Stimulated activated CD8-positive, alpha-beta memory T cell treated with anti-CD3 and anti-CD28 coated beads, Interleukin-12 subunit alpha, Interleukin-12 subunit beta, amount 100 ng/mL, for 24 hours (primary cell): ENCODE results near the gene CRYL1.

Source experiments
- DNase-seq: peaks from one replicate; pipeline ENCODE4 v3.0.0-alpha.2; 2020; ENCODE audit errors: extremely low read depth

The CRYL1 gene

GRCh38 chr13:20424559-20424852 lies 101.2 kb downstream of the CRYL1 start:
- no peak for DNase-seq

GRCh38 chr13:20422362-20422761 lies 103.3 kb downstream of the CRYL1 start:
- DNase-seq, result no peak

GRCh38 chr13:20420938-20421337 lies 104.7 kb downstream of the CRYL1 start:
- DNase-seq, result no peak

GRCh38 chr13:20418953-20419352 lies 106.7 kb downstream of the CRYL1 start:
- no peak for DNase-seq

- DNase-seq, result no peak
These were observed 109.4 kb downstream of the CRYL1 start for GRCh38 chr13:20416223-20416745.

GRCh38 chr13:20415694-20416107 lies 110.0 kb downstream of the CRYL1 start:
- no peak for DNase-seq

GRCh38 chr13:20415306-20415679 lies 110.4 kb downstream of the CRYL1 start:
- no peak for DNase-seq

GRCh38 chr13:20414546-20415305 lies 110.9 kb downstream of the CRYL1 start:
- no peak for DNase-seq

GRCh38 chr13:20412691-20413355 lies 112.8 kb downstream of the CRYL1 start:
- no peak for DNase-seq

GRCh38 chr13:20411638-20412342 lies 113.9 kb downstream of the CRYL1 start:
- DNase-seq, result no peak

- no peak for DNase-seq
These were observed 114.9 kb downstream of the CRYL1 start for GRCh38 chr13:20410726-20411125.

GRCh38 chr13:20408181-20408580 lies 117.5 kb downstream of the CRYL1 start:
- no peak for DNase-seq

GRCh38 chr13:20407759-20408158 lies 117.9 kb downstream of the CRYL1 start:
- DNase-seq, result no peak

- no peak for DNase-seq
These were observed 120.0 kb downstream of the CRYL1 start for GRCh38 chr13:20405691-20406090.

- DNase-seq, result no peak
These were observed 121.0 kb downstream of the CRYL1 start for GRCh38 chr13:20404488-20405222.

GRCh38 chr13:20403826-20404225 lies 121.8 kb downstream of the CRYL1 start:
- no peak for DNase-seq

- no peak for DNase-seq
These were observed 122.8 kb downstream of the CRYL1 start for GRCh38 chr13:20402881-20403280.

- DNase-seq, result no peak
These were observed 123.5 kb downstream of the CRYL1 start for GRCh38 chr13:20401931-20402856.

GRCh38 chr13:20401531-20401930 lies 124.1 kb downstream of the CRYL1 start:
- no peak for DNase-seq

GRCh38 chr13:20400774-20401173 lies 124.9 kb downstream of the CRYL1 start:
- no peak for DNase-seq

- no peak for DNase-seq
These were observed 125.7 kb downstream of the CRYL1 start for GRCh38 chr13:20399961-20400360.
